SK-N-SH (cell line): ENCODE measurements around the gene ANKH. TPM values are rescaled to one million over a fixed set of nuclear protein-coding genes. Genes with fewer than 3 reads are reported as not detected.

Experiments
- CTCF ChIA-PET: fragments of 300-600, 350-600 bp; formaldehyde crosslinking; extraction: SDS; loops from one replicate; lab custom pipeline; 2021; lab: Yijun Ruan, JAX
- POLR2A ChIA-PET: fragments of 350-600 bp; sonication (Branson Sonifier 250); formaldehyde crosslinking; extraction: SDS; loops from one replicate; lab custom pipeline; 2020; ENCODE audit warnings: antibody characterized with exemption, inconsistent platforms; lab: Yijun Ruan, JAX
- DNase-seq: peaks from one replicate; pipeline ENCODE4 v3.0.0; 2012
- H2AFZ ChIP-seq: fragments of 200-600 bp; sonication (generic); 2 replicates; pipeline ENCODE4 v1.8.1; 2016; ENCODE audit warnings: antibody characterized with exemption, mild to moderate bottlenecking, low read depth
- H3F3A ChIP-seq: fragments of 200-600 bp; sonication (generic); replicated peaks from 2 replicates; pipeline ENCODE3; 2016; ENCODE audit warnings: antibody characterized with exemption, mild to moderate bottlenecking; ENCODE audit not compliant: insufficient read depth
- H3K27ac ChIP-seq, 2 experiments: fragments of 200-500 bp in 1 of 2; fragments of 200-600 bp in 1 of 2; sonication (Bioruptor generic) in 1 of 2; sonication (generic), shearing (Covaris generic) in 1 of 2; 2 replicates each; pipeline versions ENCODE4 v1.5.1 to v1.6.1; 2014 to 2016; ENCODE audit warnings: low read depth in 2 of 2, inconsistent platforms in 1 of 2, low read length in 1 of 2, mild to moderate bottlenecking in 1 of 2, mixed read lengths in 1 of 2
- H3K27me3 ChIP-seq: fragments of 200-600 bp; sonication (generic), shearing (Covaris generic); 2 replicates; pipeline ENCODE4 v1.6.1; 2016; ENCODE audit warnings: mixed run types; ENCODE audit not compliant: insufficient read depth
- H3K36me3 ChIP-seq, 2 experiments: fragments of 200-500 bp in 1 of 2; fragments of 200-600 bp in 1 of 2; sonication (Bioruptor generic) in 1 of 2; sonication (generic) in 1 of 2; replicated peaks in 1 of 2; 2 replicates each; pipeline versions ENCODE3 to v1.5.1; 2014 to 2016; ENCODE audit warnings: low read length in 1 of 2, mild to moderate bottlenecking in 1 of 2; ENCODE audit not compliant: insufficient read depth in 2 of 2, control insufficient read depth in 1 of 2
- H3K4me1 ChIP-seq, 2 experiments: fragments of 200-500 bp in 1 of 2; fragments of 200-600 bp in 1 of 2; sonication (Bioruptor generic) in 1 of 2; sonication (generic), shearing (Covaris generic) in 1 of 2; 2 replicates each; pipeline versions ENCODE4 v1.5.1 to v1.6.1; 2014 to 2016; ENCODE audit warnings: low read depth in 1 of 2, low read length in 1 of 2, mixed run types in 1 of 2; ENCODE audit not compliant: insufficient read depth in 2 of 2, control insufficient read depth in 1 of 2
- H3K4me2 ChIP-seq: fragments of 200-600 bp; sonication (generic), shearing (Covaris generic); 2 replicates; pipeline ENCODE4 v1.6.1; 2017; ENCODE audit warnings: mixed run types
- H3K4me3 ChIP-seq, 2 experiments: fragments of 200-500 bp in 1 of 2; fragments of 200-600 bp in 1 of 2; sonication (Bioruptor generic) in 1 of 2; sonication (generic), shearing (Covaris generic) in 1 of 2; 2 replicates each; pipeline versions ENCODE4 v1.5.1 to v1.8.1; 2014 to 2016; ENCODE audit warnings: low read depth in 2 of 2, inconsistent platforms in 1 of 2, low read length in 1 of 2, mild to moderate bottlenecking in 1 of 2, mixed read lengths in 1 of 2, moderate library complexity in 1 of 2
- H3K79me2 ChIP-seq: fragments of 200-600 bp; sonication (generic); 2 replicates; pipeline ENCODE4 v1.8.1; 2017; ENCODE audit warnings: mild to moderate bottlenecking; ENCODE audit not compliant: insufficient read depth
- H3K9ac ChIP-seq: fragments of 200-600 bp; sonication (generic); 2 replicates; pipeline ENCODE4 v1.6.1; 2017; ENCODE audit warnings: mixed run types
- H3K9me2 ChIP-seq: fragments of 200-600 bp; sonication (generic); 2 replicates; pipeline ENCODE4 v1.6.1; 2017; ENCODE audit warnings: mixed run types
- H3K9me3 ChIP-seq: fragments of 200-600 bp; sonication (generic); 2 replicates; pipeline ENCODE4 v1.6.1; 2017; ENCODE audit warnings: mixed run types, mild to moderate bottlenecking, moderate library complexity
- H4K20me1 ChIP-seq: fragments of 200-600 bp; sonication (generic); 2 replicates; pipeline ENCODE4 v1.6.1; 2017; ENCODE audit warnings: mild to moderate bottlenecking, mixed run types; ENCODE audit not compliant: insufficient read depth
- CHD2 ChIP-seq: fragments of 150-350 bp; IDR thresholded peaks from 2 replicates; pipeline ENCODE4 v1.6.1; 2018; ENCODE audit warnings: low read length; ENCODE audit not compliant: partially characterized antibody
- ELF1 ChIP-seq: IDR thresholded peaks from 2 replicates; pipeline ENCODE4 v1.4.0; 2012
- GABPA ChIP-seq: IDR thresholded peaks from 2 replicates; pipeline ENCODE4 v1.4.0; 2012; ENCODE audit warnings: low read depth, mild to moderate bottlenecking
- JUND ChIP-seq: IDR thresholded peaks from 2 replicates; pipeline ENCODE4 v1.4.0; 2012
- MXI1 ChIP-seq: IDR thresholded peaks from 2 replicates; pipeline ENCODE4 v1.6.1; 2012; ENCODE audit warnings: mild to moderate bottlenecking, low read depth, low read length, improper control_type of control experiment
- NRF1 ChIP-seq: IDR thresholded peaks from 2 replicates; pipeline ENCODE4 v1.6.1; 2012; ENCODE audit warnings: low read depth, mild to moderate bottlenecking, low read length
- RXRA ChIP-seq: IDR thresholded peaks from 2 replicates; pipeline ENCODE4 v1.4.0; 2012; ENCODE audit warnings: low read depth, mild to moderate bottlenecking, borderline replicate concordance
- SMC3 ChIP-seq: IDR thresholded peaks from 2 replicates; pipeline ENCODE4 v1.6.1; 2012; ENCODE audit warnings: low read depth, low read length, improper control_type of control experiment
- USF2 ChIP-seq: fragments of 150-350 bp; IDR thresholded peaks from 2 replicates; pipeline ENCODE4 v1.6.1; 2017; ENCODE audit warnings: antibody characterized with exemption, low read length, low read depth, borderline replicate concordance
- WGBS: methylation state at CpG from one replicate; pipeline ENCODE4 v1.1.6; 2017; ENCODE audit warnings: low lambda C conversion rate; 5-methylcytosine and 5-hydroxymethylcytosine counted together
- polyA plus RNA-seq, 3 experiments: library from polyadenylated mRNA; depleted of rRNA; stranded (reverse); fragments of >200 nt; gene quantifications; 2 replicates each; pipeline ENCODE4 v1.2.3, GENCODE V29; 2012
- TF ChIP-seq, protein P1 (sequence below): fragments of 200-600 bp; sonication (generic); IDR thresholded peaks from 2 replicates; pipeline ENCODE4 v1.6.1; 2017; ENCODE audit warnings: antibody characterized with exemption, mild to moderate bottlenecking, moderate library complexity

Gene ANKH
- polyA plus RNA-seq, 1 of the 3 experiments (the other 2 are of a cell fraction), result 22.0 TPM

DNA sequence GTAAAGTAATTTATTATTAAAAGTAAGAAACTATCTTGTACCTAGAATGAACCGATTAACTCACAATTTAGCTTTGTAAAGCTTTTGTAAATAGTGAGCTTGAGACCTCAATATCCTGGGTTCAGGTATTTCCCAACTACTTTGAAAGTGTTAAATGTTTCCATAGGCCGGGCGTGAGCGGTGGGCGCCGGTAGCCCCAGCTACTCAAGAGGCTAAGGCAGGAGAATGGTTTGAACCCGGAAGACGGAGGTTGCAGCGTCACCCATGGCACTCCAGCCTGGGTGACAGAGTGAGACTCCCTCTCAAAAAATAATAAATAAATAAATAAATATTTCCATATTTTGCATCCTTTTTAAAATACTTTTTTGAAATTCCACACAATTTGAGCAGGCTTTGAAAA lies 1.5 kb upstream of the ANKH start:
- Histone ChIP-seq H3K9me3 (no peaks in the 10 kb centered on the region; the same call in 1 of the 2 replicates), H3K9me2 (no peaks in the 10 kb centered on the region), H3K27me3 (no peaks in the 10 kb centered on the region), H2AFZ (peak overlapping the region; percentile 54; the same call in 1 of the 2 replicates), H4K20me1 (peaks cover 10% of the 10 kb centered on the region; the same call in 1 of the 2 replicates), H3K4me3 (no peak overlapping the region), H3K36me3 (no peaks in the 10 kb centered on the region), H3K9ac (no peak overlapping the region), H3K4me1 (peaks cover 0 to 13% of the 10 kb centered on the region in 2 experiments; a peak in 2 of 4 replicates), H3K4me2 (peak overlapping the region; percentile 89; the same call in 1 of the 2 replicates), H3K79me2 (peaks cover 32% of the 10 kb centered on the region), H3F3A (peaks cover 7% of the 10 kb centered on the region), H3K27ac (no peak overlapping the region)
- POLR2A ChIA-PET, result no interaction called here
- no peak for DNase-seq
- TF ChIP-seq USF2 (no peak), SMC3 (no peak), NRF1 (no peak), MXI1 (no peak), ELF1 (no peak), RXRA (no peak)
- 93% methylated on average over 9 of the region's 9 CpGs for WGBS
- CTCF ChIA-PET, result interaction anchor here (0.6 to 2.1 kb wide), 11 partner anchors 10 to 188 kb away, joined by 3 to 9 read pairs (median 3); no protein-coding TSS in a partner anchor

DNA sequence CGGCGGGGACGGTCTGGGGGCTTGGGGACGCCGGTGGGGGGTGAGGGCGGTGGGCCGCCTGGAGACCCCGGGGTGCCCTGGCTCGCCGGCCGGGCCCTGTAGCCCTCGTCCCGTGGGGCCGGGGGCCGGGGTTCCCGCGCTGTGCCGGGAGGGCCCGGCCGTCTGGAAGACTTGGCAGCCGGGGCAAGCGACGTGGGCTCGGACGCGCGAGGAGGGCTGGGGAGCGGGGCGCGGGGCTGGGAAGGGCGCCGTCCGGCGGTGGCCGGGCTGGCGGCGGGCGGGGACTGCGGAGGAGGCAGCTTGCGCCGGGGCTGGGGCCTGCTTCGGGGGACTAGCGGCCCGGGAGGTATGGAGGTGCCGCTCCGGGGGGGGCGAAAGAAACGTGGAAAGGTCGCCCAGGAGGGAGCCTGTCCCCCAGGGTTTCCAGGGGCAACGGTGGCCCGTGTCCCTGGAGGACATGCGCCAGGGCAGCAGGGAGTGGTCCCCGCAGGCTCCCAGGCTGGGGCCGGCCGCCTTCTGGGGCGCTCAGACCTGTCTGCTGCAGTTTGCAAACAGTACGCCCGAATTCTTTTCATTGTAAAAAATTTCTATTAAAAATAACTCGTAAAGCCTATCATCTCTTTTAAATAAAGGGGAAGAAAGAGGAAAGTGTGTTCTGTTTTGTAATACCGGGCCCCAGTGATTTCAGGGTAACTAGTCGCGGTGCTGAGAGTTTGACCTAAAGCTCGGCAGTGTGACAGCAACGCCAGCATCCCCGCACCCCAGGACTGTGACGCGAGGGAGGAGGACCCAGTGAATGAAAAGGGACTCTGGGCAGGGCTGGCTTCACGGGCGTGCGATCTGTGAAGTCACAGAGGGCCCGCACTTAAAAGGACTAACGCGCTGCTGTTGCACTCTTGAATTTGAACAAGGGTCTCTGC lies 752 bp upstream of the ANKH start:
- no peaks in the 10 kb centered on the region for H3K36me3 ChIP-seq
- no peaks in the 10 kb centered on the region for H3K9me2 ChIP-seq
- H3K4me1 ChIP-seq, result peaks cover 0 to 13% of the 10 kb centered on the region in 2 experiments; a peak in 2 of 4 replicates
- H3K79me2 ChIP-seq, result peaks cover 40% of the 10 kb centered on the region
- H3K27me3 ChIP-seq, result no peaks in the 10 kb centered on the region
- peak overlapping the region; percentile 56 to 67 for H3K27ac ChIP-seq
- H3K9ac ChIP-seq, result peak overlapping the region; percentile 82
- no peaks in the 10 kb centered on the region; the same call in 1 of the 2 replicates for H3K9me3 ChIP-seq
- peak; percentile 86 for DNase-seq
- peaks cover 15% of the 10 kb centered on the region; the same call in 1 of the 2 replicates for H4K20me1 ChIP-seq
- peak overlapping the region; percentile 54; the same call in 1 of the 2 replicates for H2AFZ ChIP-seq
- 23% methylated on average over 27 of the region's 73 CpGs for WGBS
- TF ChIP-seq NRF1 (peak; percentile 7; the same call in 1 of the 2 replicates), CHD2 (no peak), MXI1 (0 out of 2 replicates have a peak, but pooled peaks have one; percentile 6), GABPA (no peak), JUND (no peak)
- TF ChIP-seq, protein P1, sequence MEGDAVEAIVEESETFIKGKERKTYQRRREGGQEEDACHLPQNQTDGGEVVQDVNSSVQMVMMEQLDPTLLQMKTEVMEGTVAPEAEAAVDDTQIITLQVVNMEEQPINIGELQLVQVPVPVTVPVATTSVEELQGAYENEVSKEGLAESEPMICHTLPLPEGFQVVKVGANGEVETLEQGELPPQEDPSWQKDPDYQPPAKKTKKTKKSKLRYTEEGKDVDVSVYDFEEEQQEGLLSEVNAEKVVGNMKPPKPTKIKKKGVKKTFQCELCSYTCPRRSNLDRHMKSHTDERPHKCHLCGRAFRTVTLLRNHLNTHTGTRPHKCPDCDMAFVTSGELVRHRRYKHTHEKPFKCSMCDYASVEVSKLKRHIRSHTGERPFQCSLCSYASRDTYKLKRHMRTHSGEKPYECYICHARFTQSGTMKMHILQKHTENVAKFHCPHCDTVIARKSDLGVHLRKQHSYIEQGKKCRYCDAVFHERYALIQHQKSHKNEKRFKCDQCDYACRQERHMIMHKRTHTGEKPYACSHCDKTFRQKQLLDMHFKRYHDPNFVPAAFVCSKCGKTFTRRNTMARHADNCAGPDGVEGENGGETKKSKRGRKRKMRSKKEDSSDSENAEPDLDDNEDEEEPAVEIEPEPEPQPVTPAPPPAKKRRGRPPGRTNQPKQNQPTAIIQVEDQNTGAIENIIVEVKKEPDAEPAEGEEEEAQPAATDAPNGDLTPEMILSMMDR, result peak; percentile 39
- ChIA-PET POLR2A (interaction anchor here (0.6 kb wide), 1 partner anchor 116 kb away, joined by 3 read pairs; no protein-coding TSS in a partner anchor), CTCF (interaction anchor here (0.6 to 4.4 kb wide), 15 partner anchors 8 to 187 kb away, joined by 3 to 31 read pairs (median 4); no protein-coding TSS in a partner anchor)
- peak overlapping the region; percentile 89 for H3K4me2 ChIP-seq
- H3K4me3 ChIP-seq, result peak overlapping the region; percentile 67 to 69
- peaks cover 7% of the 10 kb centered on the region for H3F3A ChIP-seq
